HCEC 1CT (cell line): ENCODE measurements around the gene PSMD11.
A peak's percentile ranks its signal among the peaks of the same experiment; 100 is the strongest.

Experiments used
- DNase-seq: peaks from one replicate; pipeline ENCODE4 v3.0.0-alpha.2; 2017

PSMD11 gene

DNA sequence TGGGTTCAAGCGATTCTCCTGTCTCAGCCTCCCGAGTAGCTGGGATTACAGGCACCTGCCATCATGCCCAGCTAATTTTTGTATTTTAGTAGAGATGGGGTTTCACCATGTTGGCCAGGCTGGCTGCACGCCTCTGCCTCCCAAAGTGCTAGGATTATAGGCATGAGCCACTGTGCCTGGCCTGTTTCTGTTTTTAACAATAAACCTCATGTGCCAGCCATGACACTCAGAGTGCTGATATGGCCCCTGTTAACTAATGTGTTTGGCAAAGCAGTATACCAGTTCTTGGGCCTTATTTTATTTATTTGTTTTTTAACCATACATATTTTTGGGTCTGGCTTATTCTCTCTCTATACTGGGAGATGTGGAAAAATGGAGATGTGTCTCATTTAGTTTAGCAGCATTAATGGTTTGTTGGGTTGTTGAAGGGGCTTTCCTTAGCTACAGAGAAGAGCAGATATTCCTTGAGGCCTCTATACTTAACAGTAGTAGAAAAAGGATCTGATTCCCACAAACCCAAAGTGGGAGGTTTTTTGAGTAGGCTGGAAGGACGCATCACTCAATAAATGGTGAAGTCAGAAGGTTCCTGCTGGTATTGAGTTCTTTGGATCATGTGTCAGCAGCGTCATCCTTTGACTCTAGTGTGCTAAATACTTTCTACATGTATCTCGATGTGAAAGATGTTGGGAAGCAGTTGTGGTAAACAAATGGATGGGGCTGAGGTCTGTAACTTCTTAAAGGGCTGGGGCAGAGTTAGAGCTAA is 26.3 kb downstream of the PSMD11 start:
- no peak for DNase-seq

DNA sequence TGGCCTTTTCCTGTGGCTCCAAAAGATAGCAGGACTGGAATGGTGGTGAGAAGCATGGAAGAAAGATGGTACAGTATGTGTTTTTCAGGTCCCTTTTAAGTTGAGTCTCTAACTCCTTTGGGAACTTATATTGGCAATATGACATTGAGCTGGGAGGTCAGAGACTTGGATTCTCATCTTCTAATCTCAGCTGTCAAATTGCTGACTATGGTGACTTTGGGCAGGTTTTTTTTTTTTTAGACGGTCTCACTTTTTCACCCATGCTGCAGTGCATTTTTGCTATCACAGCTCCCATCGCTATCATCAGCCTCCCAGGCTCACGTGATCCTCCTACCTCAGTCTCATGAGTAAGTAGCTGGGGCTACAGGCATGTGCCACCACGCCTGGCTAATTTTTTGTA is 27.3 kb downstream of the PSMD11 start:
- DNase-seq = no peak

DNA sequence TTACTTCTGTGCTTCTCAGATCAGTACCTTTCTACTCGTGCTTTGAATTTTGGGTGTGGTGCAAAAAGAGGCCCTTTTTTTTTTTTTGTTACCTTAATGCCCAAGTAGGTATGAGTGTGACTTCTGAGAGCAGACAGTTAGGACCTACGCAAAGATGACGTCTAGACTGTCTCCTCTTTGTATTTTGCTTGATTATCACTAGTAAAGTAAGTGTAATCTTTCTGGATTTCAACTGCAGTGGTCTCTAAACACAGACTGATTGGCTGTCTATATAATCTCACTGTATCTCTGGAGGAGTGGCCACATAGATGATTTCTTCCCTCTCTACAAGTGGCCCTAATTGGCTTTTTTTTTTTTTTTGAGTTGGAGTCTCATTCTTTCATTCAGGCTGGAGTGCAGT is 30.9 kb downstream of the PSMD11 start:
- DNase-seq = no peak

DNA sequence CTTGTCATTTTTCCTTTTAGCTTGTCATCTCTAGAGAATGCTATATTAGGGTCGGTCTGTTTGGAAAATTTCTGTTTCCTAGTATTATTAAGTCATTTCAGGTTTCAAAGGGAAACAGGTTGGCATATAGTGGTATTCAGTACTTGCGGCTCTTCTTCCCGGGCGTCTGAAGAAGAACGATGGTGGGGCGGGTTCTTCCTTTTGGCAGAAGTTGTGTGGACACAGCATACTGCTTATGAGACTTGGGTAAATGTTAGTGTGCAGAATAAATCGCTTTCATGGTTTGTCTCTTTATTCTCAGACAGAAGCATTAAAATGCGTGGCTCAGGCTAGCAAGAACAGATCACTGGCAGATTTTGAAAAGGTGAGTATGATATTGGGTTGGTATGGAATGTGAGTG is 32.9 kb downstream of the PSMD11 start:
- DNase-seq = no peak

DNA sequence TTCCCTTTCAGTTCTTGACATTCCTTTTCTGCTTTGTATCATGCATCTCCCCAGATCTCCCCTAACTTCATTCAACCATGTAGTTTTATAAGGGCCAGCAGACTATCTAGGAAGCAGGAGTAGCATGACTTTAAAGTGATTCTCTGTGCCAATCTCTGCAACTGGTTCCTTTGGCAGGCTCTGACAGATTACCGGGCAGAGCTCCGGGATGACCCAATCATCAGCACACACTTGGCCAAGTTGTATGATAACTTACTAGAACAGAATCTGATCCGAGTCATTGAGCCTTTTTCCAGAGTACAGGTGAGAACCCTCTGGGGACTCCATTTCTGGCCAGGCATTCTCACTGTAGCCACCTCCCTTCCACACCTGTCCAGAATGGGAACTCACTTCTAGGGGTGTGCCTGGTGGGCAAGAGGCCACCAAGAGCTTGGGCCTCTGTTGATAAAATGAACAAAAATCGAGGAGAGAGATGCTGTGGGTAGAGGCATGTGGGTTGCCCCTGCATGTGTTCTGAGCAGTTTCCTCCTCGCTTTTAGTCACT is 34.8 kb downstream of the PSMD11 start:
- DNase-seq = no peak

DNA sequence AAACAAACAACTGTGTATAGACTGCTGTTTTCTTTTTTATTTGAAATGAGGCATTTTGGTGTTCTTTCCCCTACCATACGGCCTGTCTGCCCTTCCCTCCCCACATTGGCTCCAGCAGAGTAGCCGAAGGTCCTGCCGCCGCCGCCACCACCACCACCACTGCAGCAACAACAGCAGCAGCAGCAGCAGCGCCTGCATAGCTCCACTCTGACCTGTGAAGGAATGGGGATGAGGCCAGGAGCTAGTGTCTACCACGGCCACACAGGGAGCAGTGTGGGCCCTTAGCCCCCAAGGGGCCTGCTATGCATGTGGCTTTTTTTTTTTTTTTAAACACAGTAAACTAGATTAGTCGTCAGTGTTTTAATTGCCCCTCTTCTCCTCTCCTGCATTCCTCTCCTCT is 36.9 kb downstream of the PSMD11 start:
- no peak for DNase-seq

DNA sequence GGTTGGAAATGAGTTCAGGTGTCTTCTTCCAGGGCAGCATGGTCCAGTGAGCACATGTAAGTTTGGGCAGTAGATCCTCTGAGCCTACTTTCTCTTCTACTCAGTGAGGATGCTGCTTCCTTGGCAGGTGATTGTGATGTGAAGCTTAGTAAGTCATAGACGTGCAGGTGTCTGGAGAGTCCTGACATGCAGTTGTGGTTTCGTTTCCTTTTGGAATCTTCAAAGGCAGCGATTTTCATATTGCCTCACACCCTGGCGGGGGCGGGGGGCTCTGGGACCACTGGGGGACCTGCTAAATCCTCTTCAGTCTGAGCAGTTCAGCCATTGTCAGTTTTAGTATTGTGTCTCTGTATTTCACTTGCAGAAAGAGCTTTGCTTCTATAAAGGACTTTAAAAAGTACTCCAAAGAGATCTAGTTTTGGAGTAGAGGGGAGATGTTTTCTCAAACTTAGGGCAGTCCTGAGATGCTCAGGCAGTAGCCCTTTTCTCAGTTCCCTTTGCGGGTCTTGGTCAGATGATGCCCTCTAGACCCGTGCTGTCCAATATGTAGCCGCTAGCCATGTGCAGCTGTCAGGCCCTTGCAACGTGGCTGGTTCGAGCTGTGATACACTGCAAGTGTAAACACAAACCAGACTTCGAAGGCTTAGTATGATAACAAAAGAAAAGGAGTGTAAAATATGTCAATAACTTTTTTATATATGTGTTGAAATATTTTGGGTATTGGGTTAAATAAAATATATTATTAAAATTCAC is 38.4 kb downstream of the PSMD11 start:
- DNase-seq = no peak

DNA sequence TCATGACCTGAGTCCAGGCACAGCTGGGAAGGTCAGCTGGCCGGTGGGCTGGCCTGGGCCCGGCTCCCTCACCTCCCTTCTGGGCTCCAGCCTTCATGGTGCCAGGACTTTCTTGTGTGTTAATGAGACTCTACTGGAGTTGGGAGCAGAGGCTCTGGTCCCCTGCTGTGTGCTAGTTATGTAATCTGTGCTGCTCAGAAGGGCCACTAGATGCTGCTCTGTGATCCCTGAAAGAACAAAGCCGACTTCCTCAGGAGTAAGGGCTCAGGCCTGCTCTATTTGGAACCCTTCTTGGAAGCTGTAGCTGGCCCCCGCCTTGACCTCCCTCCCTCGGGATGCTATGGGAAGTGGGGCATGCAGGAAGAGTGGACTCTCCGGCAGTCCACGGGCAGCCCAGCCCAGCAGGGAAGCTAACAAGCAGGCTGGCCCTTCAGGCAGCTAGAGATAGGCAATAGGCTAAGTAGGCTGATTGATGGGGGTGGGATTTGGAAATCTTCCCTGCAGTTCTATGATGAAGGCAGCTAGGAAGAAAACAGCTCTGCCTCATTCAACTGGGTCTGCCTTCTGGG is 39.2 kb downstream of the PSMD11 start:
- DNase-seq = peak; percentile 64

DNA sequence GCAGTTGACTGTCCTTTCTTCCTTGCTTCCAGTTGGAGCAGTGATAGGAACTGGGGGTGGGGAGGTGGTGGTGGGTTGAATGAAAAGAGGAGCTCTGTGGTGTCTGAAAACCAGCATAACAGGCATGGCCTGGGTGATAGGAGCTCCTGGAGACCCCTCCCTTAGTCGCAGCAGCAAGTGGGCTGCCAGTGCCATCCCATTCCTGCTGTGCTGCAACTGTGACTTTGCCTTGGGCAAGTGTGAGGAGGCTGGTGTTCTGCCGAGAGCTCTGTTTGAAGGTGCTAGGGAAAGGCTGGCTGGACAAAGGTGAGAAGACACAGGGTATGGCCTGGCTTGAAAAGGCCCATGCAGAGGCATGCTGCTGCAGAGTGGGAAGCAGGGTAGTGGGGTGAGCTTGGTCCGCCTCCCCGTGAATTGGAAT is 39.7 kb downstream of the PSMD11 start:
- DNase-seq = no peak

DNA sequence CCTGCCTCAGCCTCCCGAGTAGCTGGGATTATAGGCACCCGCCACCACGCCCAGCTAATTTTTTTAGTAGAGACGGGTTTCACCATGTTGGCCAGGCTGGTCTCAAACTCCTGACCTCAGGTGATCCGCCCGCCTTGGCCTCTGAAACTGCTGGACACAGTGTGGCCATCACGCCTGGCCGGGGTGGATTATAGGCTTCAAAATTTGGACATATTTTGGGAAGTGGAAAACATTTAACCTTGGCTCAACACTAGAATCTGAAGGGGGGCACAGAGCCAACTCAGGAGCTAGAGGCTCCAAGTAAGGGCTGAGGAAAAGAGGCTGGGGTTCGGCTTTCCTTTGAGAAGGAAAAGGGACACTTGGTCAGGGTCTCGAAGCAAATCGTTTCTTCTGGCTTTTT is 40.3 kb downstream of the PSMD11 start:
- no peak for DNase-seq

DNA sequence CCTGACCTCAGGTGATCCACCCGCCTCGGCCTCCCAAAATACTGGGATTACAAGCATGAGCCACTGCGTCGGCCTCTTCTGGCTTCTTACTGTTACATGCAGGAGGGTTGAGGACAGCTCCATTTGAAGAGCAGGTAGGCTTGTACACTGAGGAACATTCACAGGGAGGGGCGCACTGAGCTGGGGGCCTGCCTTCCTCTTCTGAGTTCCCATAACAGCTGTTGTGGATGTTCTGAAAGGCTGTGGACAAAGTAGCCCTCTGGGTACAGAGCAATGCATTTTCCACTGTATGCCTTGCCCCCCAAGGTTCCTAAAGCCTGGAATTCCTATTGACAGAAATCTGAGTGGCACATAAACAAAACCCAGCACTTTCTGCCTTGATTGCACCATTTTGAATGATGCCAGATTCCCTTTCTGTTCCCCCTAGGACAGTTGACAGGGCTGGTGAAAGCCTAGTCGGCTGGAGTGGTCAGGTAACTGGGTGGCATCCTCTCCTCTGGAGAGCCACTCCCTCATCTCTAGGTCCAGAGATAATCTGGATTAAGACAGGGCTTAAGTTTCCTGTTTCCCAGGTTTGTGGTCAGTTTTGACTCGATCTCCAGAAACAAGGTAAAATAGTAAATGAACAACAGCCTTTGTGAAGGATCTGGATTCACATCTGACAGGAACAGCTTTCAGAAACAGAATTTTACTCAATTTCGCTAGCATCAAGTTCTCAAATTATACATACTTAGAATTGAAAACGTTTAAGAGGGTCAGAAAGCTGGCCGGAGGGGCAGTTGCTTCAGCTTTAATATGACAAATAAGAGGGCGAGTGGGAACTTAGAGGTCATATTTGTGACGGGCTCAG is 41.2 kb downstream of the PSMD11 start:
- DNase-seq = no peak

DNA sequence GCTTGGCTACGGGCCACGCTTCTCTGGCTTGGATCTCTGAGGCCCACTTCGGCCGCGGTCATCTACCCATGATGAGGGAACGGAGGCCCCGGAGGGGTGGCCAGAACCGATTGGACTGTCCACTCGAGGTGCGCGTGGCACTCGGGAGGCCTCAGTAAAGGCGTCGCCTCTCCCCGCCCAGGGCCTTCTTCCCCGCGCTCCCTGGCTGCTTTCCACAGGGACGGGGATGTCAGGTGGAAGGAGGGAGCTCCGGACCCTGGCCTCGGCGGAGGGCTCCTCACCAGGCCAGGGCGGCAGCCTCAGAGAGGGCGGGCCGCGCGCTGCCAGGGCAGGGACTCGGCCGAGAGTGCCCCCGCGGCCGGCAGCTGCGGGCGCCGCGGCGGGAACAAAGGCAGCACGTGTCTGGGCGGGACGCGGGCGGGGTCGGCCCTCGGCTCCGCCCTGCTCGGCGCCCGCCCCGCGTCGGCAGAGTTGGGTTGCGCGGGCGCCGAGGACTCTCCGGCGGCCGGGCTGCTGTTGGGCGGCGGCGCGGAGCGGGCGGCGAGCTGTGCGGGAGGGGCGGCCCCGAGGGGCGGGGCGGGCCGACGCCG is 41.9 kb downstream of the PSMD11 start:
- DNase-seq = peak; percentile 71

DNA sequence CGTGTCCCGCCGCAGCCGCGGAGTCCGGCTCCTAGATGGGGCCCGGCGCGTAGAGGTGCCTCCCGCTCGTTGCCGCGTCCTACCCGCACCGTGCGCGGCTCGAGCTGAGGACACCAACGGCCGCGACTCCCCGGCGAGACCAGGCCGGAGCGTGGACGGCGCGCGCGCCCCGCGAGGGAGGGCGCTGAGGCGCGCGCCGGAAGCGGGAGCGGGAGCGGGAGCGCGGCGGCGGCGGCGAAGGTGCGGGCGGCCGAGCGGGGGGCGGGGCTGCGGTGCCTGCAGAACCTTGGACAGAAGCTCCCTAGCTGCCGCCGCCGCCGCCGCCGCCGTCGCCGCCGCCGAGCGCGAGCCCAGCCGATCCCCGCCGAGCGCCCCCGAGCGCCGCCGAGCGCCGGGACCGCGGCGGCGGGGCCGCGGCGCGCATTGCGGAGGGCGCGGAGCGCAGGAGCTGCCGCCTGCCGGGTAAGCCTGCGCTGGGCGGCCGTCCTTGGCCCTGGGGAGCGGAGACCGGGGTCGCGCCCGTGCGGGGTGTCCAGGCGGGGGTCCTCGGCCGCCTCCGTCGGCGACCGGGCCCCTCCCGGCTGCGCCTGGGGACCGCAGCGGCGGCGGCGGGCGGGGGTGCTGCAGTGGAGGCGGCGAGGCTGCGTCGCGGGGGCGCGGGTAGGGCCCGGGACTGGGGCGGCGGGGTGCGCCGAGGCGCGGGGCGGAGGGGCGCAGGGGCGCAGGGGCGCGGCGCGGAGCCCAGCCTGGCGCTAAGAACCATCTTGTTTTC is 42.6 kb downstream of the PSMD11 start, which contains the start of gene CDK5R1:
Gene CDK5R1 (plus strand): TSS at position 293 of the 772 bp plus-strand sequence. CDS start 628 bp downstream, outside the sequence.
- peak; percentile 74 for DNase-seq

DNA sequence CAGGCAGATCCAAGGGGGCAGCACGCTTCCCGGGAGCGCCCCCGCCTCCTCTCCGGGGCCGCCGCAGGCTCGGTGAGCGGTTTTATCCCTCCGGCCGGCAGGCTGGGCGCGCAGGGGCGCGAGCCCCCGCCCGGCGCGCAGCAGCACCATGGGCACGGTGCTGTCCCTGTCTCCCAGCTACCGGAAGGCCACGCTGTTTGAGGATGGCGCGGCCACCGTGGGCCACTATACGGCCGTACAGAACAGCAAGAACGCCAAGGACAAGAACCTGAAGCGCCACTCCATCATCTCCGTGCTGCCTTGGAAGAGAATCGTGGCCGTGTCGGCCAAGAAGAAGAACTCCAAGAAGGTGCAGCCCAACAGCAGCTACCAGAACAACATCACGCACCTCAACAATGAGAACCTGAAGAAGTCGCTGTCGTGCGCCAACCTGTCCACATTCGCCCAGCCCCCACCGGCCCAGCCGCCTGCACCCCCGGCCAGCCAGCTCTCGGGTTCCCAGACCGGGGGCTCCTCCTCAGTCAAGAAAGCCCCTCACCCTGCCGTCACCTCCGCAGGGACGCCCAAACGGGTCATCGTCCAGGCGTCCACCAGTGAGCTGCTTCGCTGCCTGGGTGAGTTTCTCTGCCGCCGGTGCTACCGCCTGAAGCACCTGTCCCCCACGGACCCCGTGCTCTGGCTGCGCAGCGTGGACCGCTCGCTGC is 43.3 kb downstream of the PSMD11 start:
- DNase-seq = no peak

DNA sequence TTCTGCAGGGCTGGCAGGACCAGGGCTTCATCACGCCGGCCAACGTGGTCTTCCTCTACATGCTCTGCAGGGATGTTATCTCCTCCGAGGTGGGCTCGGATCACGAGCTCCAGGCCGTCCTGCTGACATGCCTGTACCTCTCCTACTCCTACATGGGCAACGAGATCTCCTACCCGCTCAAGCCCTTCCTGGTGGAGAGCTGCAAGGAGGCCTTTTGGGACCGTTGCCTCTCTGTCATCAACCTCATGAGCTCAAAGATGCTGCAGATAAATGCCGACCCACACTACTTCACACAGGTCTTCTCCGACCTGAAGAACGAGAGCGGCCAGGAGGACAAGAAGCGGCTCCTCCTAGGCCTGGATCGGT is 43.9 kb downstream of the PSMD11 start:
- no peak for DNase-seq

DNA sequence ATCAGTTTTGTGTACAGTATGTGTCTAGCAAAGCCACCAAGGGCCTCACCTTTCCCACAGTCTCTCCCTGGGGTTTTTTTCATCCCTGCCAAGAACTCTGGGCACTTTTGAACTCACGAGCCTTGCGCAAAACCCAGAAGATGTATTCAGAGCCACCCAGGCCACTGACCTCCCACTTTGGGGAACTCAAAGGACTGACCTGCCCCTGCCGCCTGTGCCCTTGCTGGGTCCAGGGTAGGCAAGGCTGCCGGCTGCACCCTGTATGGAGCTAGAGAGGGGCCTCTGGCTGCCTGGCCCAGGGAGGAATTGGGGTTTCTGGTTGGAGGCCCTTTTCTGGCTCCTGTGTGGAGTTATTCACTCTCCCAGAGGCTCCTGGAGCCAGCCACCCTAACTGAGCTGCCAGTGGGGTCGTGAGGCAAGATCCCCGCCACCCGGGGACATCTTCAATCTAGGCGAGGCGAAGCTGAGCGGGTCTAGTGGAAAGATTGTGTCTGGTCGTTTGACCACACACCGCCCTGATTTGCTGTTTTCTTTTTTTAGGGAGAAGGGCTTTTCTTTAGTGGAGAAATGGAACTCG is 44.4 kb downstream of the PSMD11 start:
- DNase-seq = no peak

DNA sequence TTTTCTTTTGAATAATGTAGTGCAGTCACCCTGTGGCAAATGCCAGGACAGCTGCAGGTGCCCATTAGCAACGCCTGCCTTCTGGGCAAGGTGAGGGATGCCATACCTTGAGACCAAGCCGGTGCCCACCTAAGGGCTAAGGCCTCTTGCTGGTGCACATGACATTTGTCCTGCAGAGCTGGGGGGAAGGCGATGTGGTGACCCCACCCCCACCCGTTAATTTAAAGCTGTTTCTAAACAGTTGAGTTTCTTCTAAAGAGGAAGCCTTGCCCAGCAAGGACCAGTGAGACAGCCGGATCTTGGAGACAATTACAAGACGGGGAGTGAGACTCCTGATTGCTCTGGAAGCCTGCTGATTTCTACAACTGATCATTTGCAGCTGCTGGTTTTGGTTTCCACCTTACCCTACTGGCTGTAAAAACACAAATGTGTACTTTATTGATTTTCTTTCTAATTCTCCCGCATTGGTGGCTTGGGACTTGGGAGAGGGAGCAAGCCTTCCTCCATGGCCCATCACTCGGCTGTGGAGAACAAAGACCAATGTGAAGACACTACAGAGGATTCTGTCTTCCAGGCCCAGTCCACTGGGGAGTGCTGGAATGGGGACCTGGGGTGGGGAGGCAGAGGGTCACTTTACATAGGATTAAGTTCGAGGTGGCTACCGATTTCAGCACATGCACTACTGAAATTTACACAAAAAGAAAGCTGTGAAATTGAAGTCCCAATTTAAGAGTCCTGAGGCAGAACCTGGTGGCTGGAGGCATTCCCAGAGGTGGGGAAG is 45.2 kb downstream of the PSMD11 start:
- DNase-seq = no peak

DNA sequence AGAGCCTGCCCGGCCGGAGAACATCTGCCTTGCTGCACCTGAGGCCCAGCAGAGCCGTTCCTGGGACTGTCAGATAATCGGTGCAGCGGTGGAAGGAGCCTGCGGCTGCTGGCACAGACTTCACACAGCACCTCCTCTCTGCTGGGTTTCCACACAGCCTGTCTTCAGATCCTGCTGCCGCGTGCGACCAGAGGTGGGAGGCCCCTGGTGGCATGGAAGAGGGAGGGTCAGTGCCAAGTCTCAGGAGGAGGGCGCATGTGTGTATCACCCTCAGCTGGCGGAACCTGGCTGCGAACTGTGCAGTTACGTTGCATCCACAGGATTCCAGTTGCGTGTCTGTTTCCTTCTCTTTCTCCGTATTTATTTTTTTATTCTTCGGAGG is 45.8 kb downstream of the PSMD11 start:
- no peak for DNase-seq

DNA sequence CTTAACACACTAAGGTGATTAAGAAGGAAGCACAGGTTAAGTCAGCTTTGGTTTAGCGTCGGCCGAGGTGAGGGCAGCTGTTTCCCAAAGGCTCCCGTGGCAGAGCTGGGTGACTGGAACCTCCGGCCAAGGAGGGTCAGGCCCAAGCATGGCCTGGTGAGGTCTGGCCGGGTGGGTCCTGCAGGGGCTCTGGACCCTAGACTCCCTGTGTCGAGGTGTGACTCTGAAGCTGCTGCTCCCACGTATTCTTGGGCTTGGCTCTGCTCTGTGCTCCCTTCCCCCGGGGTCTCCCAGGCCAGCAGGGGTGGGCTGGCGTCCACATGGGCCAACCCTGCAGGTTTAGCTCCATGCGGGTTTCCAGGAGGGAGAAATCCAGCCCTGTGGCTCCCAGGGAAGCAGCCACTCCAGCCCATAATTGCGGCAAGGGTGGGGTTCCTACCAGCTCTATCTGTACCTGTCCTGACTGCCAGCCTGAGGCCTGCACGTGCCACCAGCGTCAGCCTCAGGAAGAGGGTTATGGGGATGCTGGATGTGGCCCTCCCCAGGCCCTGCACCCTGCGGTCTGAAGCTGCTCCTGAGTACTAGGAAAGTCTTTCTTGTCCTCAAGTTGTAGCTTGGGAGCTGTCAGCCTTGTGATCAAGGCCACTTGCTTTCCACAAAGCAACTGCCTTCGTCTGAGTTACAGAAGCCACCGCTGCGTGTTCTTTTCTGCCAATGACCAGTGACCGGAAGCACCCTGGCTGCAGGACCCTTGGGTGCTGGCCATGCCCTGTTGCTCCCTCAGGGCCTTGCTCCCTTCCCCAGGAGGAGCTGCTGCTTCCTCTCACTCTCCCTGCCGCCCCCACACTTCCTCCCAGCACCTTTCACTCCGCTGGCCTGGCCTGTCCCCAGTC is 47.3 kb downstream of the PSMD11 start:
- no peak for DNase-seq
